Measurements from ENCODE around the gene HPS3. TPM values are rescaled to one million over a fixed set of nuclear protein-coding genes. Genes with fewer than 3 reads are reported as not detected.

Gene HPS3
- total RNA-seq, 1 donor from 2014 or later: 22.4 TPM

DNA sequence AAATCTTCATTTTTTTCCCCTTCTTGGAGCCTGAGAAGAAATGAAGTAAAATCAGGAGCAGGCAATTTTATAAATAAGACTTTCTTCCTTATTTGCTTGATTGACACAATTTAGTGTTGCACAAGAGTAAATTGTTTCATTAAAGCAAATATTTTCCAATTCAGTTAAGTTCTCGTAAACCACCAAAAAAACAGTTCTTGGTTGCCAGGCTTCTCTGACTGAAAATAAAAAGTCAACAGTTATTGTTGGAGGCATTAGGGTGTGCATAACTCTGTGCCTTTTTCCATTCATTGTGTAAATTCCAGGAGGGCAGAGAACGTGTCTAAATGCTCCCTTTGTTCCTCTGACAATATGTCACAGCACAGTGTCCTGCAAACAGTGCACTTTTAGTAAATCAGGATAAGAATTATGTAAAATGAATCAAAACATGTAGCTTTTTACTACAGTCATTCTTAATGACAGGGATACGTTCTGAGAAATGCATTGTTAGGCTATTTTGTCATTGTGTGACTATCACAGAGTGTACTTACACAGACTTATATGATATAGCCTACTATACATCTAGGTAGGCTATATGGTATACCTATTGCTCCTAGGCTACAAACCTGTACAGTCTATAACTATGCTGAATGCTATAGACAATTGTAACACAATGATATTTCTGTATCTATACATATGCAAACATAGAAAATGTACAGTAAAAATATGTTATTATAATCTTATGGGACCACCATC is 92.5 kb downstream of the HPS3 start, which contains the start of gene CP:
TSS of gene CP (minus strand) at position 47 of the 735 bp plus-strand sequence. CDS start at position 10, 37 bp downstream.
- no peak for DNase-seq (ENCODE audit: extremely low read depth, low read depth, low spot score)

Other genes with a start within 250 kb of the HPS3 start
- 43.8 and 47.3 TPM in 2 replicates for gene GYG1, start 138.1 kb upstream of the HPS3 start, total RNA-seq
- gene HLTF, start 43.1 kb upstream of the HPS3 start, total RNA-seq: 10.5 and 17.9 TPM in 2 replicates
- gene CP, start 92.2 kb downstream of the HPS3 start, total RNA-seq: 0.53 TPM in 1 of 2 replicates, not detected in the other
- 148 and 184 TPM in 2 replicates for gene TM4SF18, start 204.0 kb downstream of the HPS3 start, total RNA-seq
- 810 and 812 TPM in 2 replicates for gene TM4SF1, start 248.0 kb downstream of the HPS3 start, total RNA-seq

Measured in glomerular endothelial cell (primary cell).